ENCODE results near the gene GMPPA. TPM values are rescaled to one million over a fixed set of nuclear protein-coding genes. Genes with fewer than 3 reads are reported as not detected.

The GMPPA gene
- total RNA-seq, 4 donors from 2014 or later = 26.5 to 50.6 (median 42.6) TPM

DNA sequence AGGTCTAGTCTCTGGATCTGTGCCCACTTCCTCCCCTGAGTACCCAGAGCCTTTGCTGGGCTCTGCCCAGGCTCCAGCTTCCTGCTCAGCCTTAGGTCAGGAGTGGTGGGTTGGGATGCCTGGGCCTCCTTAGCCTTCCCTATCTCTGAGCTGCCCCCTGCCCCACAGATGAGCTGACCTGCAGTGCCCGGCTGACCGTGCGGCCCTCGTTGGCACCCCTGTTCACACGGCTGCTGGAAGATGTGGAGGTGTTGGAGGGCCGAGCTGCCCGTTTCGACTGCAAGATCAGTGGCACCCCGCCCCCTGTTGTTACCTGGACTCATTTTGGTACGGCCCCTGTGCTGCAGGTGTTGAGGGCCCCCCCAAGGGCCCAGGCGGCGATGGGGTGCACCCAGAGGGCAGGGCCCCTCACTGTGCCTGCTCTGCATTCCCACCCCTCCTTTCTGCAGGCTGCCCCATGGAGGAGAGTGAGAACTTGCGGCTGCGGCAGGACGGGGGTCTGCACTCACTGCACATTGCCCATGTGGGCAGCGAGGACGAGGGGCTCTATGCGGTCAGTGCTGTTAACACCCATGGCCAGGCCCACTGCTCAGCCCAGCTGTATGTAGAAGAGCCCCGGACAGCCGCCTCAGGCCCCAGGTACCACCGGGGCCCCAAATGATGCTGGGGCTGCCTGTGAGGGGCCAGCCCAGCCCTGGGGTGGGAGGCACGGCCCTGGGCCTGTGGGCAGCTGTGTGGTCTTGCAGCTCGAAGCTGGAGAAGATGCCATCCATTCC, 30.1 kb upstream of the GMPPA start:
- intact Hi-C loops (cut with DNase I) = no loop called here
- Histone ChIP-seq H3K4me3 (replicated peaks in 1 of 3) (no peak overlapping the region), H3K27me3 (no peaks in the 10 kb centered on the region), H3K27ac (no peak overlapping the region), H3K4me1 (no peaks in the 10 kb centered on the region), H3K9me3 (no peaks in the 10 kb centered on the region), H3K36me3 (no peaks in the 10 kb centered on the region)
- no peak for DNase-seq
- TF ChIP-seq CTCF (IDR thresholded peaks at IDR 0.05) = no peak
- no peak for TF ChIP-seq POLR2A (IDR thresholded peaks at IDR 0.05)
- 88 to 97% methylated on average over 7 to 13 of the region's 23 CpGs for WGBS, 2 donors

- Histone ChIP-seq H3K4me3 (replicated peaks in 1 of 3) (no peak overlapping the region), H3K4me1 (no peaks in the 10 kb centered on the region), H3K36me3 (no peaks in the 10 kb centered on the region), H3K27ac (no peak overlapping the region), H3K9me3 (no peaks in the 10 kb centered on the region), H3K27me3 (no peaks in the 10 kb centered on the region)
- WGBS, 2 donors = 92 to 96% methylated on average over 15 to 16 of the region's 16 CpGs
- no peak for DNase-seq
- no peak for TF ChIP-seq POLR2A (IDR thresholded peaks at IDR 0.05)
- TF ChIP-seq CTCF (IDR thresholded peaks at IDR 0.05) = no peak
- intact Hi-C loops (cut with DNase I) = no loop called here
Observed at GRCh38 chr2:219469186-219469724, 29.4 kb upstream of the GMPPA start.

DNA sequence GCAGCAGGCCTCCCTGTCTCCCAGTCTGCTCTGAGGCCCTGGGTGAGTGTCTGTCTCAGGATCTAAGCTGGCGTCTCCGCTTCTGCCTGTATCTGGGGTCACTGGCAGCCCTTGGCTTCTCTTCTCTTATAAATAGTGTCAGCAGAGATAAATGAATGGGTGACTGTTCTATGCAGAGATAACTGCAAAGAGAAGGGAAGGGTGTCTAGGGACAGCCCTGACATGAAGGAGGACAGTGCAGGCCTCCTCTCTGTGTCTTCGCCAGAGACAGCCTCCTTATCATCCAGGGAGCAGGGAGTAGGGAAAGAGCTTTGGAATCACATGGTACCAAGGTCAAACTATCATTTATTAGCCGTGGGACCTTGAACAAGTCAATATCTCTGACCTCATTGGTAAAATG, 28.3 kb upstream of the GMPPA start:
- TF ChIP-seq POLR2A (IDR thresholded peaks at IDR 0.05) = no peak
- TF ChIP-seq CTCF (IDR thresholded peaks at IDR 0.05) = no peak
- Histone ChIP-seq H3K27ac (no peak overlapping the region), H3K4me3 (replicated peaks in 1 of 3) (no peak overlapping the region), H3K27me3 (no peaks in the 10 kb centered on the region), H3K9me3 (no peaks in the 10 kb centered on the region), H3K4me1 (peaks cover 3 to 10% of the 10 kb centered on the region in 2 donors), H3K36me3 (no peaks in the 10 kb centered on the region)
- WGBS, 2 donors = 81 to 88% methylated on average over 4 of the region's 4 CpGs
- intact Hi-C loops (cut with DNase I) = no loop called here
- DNase-seq = no peak

- no peaks in the 10 kb centered on the region for H3K9me3 ChIP-seq
- peaks cover 12 to 16% of the 10 kb centered on the region in 2 donors for H3K4me1 ChIP-seq
- DNase-seq = no peak
- H3K27ac ChIP-seq = no peak overlapping the region
- H3K27me3 ChIP-seq = no peaks in the 10 kb centered on the region
- TF ChIP-seq POLR2A (IDR thresholded peaks at IDR 0.05) (no peak), CTCF (IDR thresholded peaks at IDR 0.05) (no peak)
- H3K4me3 ChIP-seq (replicated peaks in 1 of 3) = no peak overlapping the region
- intact Hi-C loops (cut with DNase I) = no loop called here
- H3K36me3 ChIP-seq = no peaks in the 10 kb centered on the region
- WGBS, 2 donors = 89 to 91% methylated on average over 18 to 20 of the region's 22 CpGs
Observed at GRCh38 chr2:219471476-219472371, 27.0 kb upstream of the GMPPA start.

Data from thyroid gland (tissue), 4 donors.